Astrocyte (in vitro differentiated cells and primary cell): Measurements from ENCODE around the gene HAL. TPM values are rescaled to one million over a fixed set of nuclear protein-coding genes. Genes with fewer than 3 reads are reported as not detected.

Experiments
- DNase-seq: peaks from one replicate; pipeline ENCODE4 v3.0.0-alpha.2; 2010; ENCODE audit warnings: low read depth
- FAIRE-seq: peaks from 2 replicates; lab custom pipeline; 2011; peaks lifted over from hg19 to GRCh38; lab: Jason Lieb, UNC
- H2AFZ ChIP-seq: 2 replicates; pipeline ENCODE4 v1.6.0; 2012; ENCODE audit warnings: low read depth, low read length, inconsistent platforms
- H3K27ac ChIP-seq: 2 replicates; pipeline ENCODE4 v1.5.1; 2011; ENCODE audit warnings: low read depth, low read length, inconsistent platforms
- H3K27me3 ChIP-seq: 2 replicates; pipeline ENCODE4 v1.6.0; 2011; ENCODE audit warnings: low read length, inconsistent platforms; ENCODE audit not compliant: insufficient read depth
- H3K36me3 ChIP-seq: 2 replicates; pipeline ENCODE4 v1.5.1; 2011; ENCODE audit warnings: low read length, inconsistent platforms; ENCODE audit not compliant: insufficient read depth
- H3K4me1 ChIP-seq: 2 replicates; pipeline ENCODE4 v1.5.1; 2011; ENCODE audit warnings: low read length, inconsistent platforms; ENCODE audit not compliant: insufficient read depth
- H3K4me2 ChIP-seq: 2 replicates; pipeline ENCODE4 v1.6.0; 2012; ENCODE audit warnings: low read length, inconsistent platforms
- H3K4me3 ChIP-seq: 2 replicates; pipeline ENCODE4 v1.5.1; 2011; ENCODE audit warnings: low read depth, mild to moderate bottlenecking, low read length, inconsistent platforms; ENCODE audit not compliant: insufficient read depth
- H3K79me2 ChIP-seq: 2 replicates; pipeline ENCODE4 v1.6.0; 2012; ENCODE audit warnings: mild to moderate bottlenecking, low read length, inconsistent platforms; ENCODE audit not compliant: insufficient read depth
- H3K9ac ChIP-seq: 2 replicates; pipeline ENCODE4 v1.6.0; 2012; ENCODE audit warnings: mild to moderate bottlenecking, low read length, inconsistent platforms
- H3K9me3 ChIP-seq: 2 replicates; pipeline ENCODE4 v1.5.1; 2012; ENCODE audit warnings: low read depth, mild to moderate bottlenecking, low read length, inconsistent platforms; ENCODE audit not compliant: insufficient read depth
- H4K20me1 ChIP-seq: 2 replicates; pipeline ENCODE4 v1.6.0; 2012; ENCODE audit warnings: low read length, inconsistent platforms; ENCODE audit not compliant: insufficient read depth
- H3K27ac Mint-ChIP-seq: one replicate; pipeline ENCODE4 v1.8.0; 2021; ENCODE audit warnings: mild to moderate bottlenecking, mixed read lengths; ENCODE audit not compliant: unreplicated experiment
- H3K27me3 Mint-ChIP-seq: one replicate; pipeline ENCODE4 v1.8.0; 2021; ENCODE audit warnings: low read depth, mixed read lengths; ENCODE audit not compliant: unreplicated experiment
- H3K36me3 Mint-ChIP-seq: one replicate; pipeline ENCODE4 v1.8.0; 2021; ENCODE audit warnings: low read depth, mixed read lengths; ENCODE audit not compliant: unreplicated experiment
- H3K4me1 Mint-ChIP-seq: one replicate; pipeline ENCODE4 v1.8.0; 2021; ENCODE audit warnings: low read depth, mixed read lengths; ENCODE audit not compliant: unreplicated experiment
- H3K4me3 Mint-ChIP-seq: one replicate; pipeline ENCODE4 v1.8.0; 2021; ENCODE audit warnings: mild to moderate bottlenecking, moderate library complexity, mixed read lengths; ENCODE audit not compliant: unreplicated experiment
- H3K9me3 Mint-ChIP-seq: one replicate; pipeline ENCODE4 v1.8.0; 2021; ENCODE audit warnings: mild to moderate bottlenecking, mixed read lengths; ENCODE audit not compliant: unreplicated experiment
- EZH2 ChIP-seq: IDR thresholded peaks from 2 replicates; pipeline ENCODE4 v1.6.1; 2012; ENCODE audit warnings: mild to moderate bottlenecking, low read length, inconsistent platforms; ENCODE audit not compliant: insufficient read depth
- total RNA-seq: library from RNA; stranded (reverse); gene quantifications from 2 replicates; pipeline ENCODE4 v1.2.1, GENCODE V29; 2021
- TF ChIP-seq, protein P1 (sequence below): IDR thresholded peaks from 2 replicates; pipeline ENCODE4 v1.5.1; 2011; ENCODE audit warnings: low read depth, mild to moderate bottlenecking, inconsistent platforms, low read length, moderate library complexity; ENCODE audit not compliant: insufficient read depth

The HAL gene
- total RNA-seq, 1 donor from 2014 or later, result 0.20 TPM

GRCh38 chr12:95980437-95980836 lies 15.7 kb downstream of the HAL start:
- peaks cover 2% of the 10 kb centered on the region for H3K9me3 ChIP-seq
- H3K27me3 ChIP-seq, result no peaks in the 10 kb centered on the region
- no peaks in the 10 kb centered on the region for H3K4me1 ChIP-seq
- no peaks in the 10 kb centered on the region for H3K27me3 Mint-ChIP-seq
- no peak overlapping the region for H2AFZ ChIP-seq
- no peak overlapping the region for H3K4me3 ChIP-seq
- TF ChIP-seq, protein P1, sequence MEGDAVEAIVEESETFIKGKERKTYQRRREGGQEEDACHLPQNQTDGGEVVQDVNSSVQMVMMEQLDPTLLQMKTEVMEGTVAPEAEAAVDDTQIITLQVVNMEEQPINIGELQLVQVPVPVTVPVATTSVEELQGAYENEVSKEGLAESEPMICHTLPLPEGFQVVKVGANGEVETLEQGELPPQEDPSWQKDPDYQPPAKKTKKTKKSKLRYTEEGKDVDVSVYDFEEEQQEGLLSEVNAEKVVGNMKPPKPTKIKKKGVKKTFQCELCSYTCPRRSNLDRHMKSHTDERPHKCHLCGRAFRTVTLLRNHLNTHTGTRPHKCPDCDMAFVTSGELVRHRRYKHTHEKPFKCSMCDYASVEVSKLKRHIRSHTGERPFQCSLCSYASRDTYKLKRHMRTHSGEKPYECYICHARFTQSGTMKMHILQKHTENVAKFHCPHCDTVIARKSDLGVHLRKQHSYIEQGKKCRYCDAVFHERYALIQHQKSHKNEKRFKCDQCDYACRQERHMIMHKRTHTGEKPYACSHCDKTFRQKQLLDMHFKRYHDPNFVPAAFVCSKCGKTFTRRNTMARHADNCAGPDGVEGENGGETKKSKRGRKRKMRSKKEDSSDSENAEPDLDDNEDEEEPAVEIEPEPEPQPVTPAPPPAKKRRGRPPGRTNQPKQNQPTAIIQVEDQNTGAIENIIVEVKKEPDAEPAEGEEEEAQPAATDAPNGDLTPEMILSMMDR, result no peak
- TF ChIP-seq EZH2, result no peak
- peaks cover 7% of the 10 kb centered on the region for H3K4me1 Mint-ChIP-seq
- no peaks in the 10 kb centered on the region for H3K79me2 ChIP-seq
- no peak overlapping the region for H3K27ac Mint-ChIP-seq
- no peak overlapping the region for H3K4me3 Mint-ChIP-seq
- no peaks in the 10 kb centered on the region for H3K36me3 ChIP-seq
- no peak overlapping the region for H3K4me2 ChIP-seq
- no peaks in the 10 kb centered on the region for H4K20me1 ChIP-seq
- FAIRE-seq, result no peak
- no peak overlapping the region for H3K27ac ChIP-seq
- H3K9ac ChIP-seq, result no peak overlapping the region
- DNase-seq, result no peak
- H3K9me3 Mint-ChIP-seq, result peaks cover 3% of the 10 kb centered on the region
- peaks cover 2% of the 10 kb centered on the region for H3K36me3 Mint-ChIP-seq

DNA sequence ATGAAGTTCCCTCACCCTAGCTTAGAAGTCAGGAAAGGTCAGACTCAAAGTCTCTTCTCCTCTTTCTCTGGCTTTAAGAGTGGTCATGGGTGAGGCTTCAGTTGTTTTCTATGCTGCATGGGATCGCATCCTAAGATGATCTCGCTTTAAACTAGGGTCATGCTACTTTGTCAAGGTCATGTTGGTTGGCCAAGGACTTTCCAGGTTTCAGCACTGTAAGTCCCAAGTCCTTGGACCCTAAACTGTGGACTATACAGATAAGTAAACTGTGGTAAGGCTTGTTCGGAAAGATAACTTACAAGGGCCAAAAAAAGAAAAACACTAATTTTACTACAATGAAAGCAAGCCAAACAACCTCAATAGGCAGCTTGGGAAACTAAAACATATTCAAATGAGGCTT lies 17.4 kb downstream of the HAL start:
- peaks cover 3% of the 10 kb centered on the region for H3K27me3 ChIP-seq
- peaks cover 2% of the 10 kb centered on the region for H3K9me3 ChIP-seq
- DNase-seq (no peak), FAIRE-seq (no peak)
- no peak overlapping the region for H3K4me3 ChIP-seq
- no peak overlapping the region for H2AFZ ChIP-seq
- no peak overlapping the region for H3K27ac ChIP-seq
- Mint-ChIP-seq H3K27ac (no peak overlapping the region), H3K4me1 (peaks cover 7% of the 10 kb centered on the region), H3K36me3 (peaks cover 2% of the 10 kb centered on the region), H3K4me3 (no peak overlapping the region), H3K9me3 (peaks cover 3% of the 10 kb centered on the region), H3K27me3 (no peaks in the 10 kb centered on the region)
- no peaks in the 10 kb centered on the region for H3K36me3 ChIP-seq
- H3K4me2 ChIP-seq, result no peak overlapping the region
- no peak overlapping the region for H3K9ac ChIP-seq
- TF ChIP-seq, protein P1, result no peak
- no peak for TF ChIP-seq EZH2
- H3K79me2 ChIP-seq, result no peaks in the 10 kb centered on the region
- no peaks in the 10 kb centered on the region for H3K4me1 ChIP-seq
- H4K20me1 ChIP-seq, result no peaks in the 10 kb centered on the region

DNA sequence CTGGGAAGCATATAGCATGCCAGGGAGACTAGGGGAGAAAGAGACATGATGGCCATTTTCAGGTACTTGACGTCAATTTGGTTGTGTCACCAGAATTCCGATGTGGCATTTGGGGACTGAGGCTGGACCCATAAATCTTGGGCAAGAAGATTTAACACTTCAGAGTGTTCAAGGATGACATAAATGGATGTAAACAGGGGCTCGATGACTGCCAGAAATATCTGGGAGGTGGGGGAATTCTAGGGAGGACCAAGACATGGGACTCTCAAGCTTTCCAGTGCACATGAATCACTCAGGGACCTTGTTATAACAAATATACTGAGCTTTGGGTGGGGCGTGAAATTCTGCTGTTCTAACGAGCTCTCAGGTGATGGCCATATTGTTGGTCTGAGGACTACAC lies 17.8 kb downstream of the HAL start:
- H3K36me3 Mint-ChIP-seq, result peaks cover 2% of the 10 kb centered on the region
- no peaks in the 10 kb centered on the region for H3K4me1 ChIP-seq
- DNase-seq, result no peak
- no peak overlapping the region for H3K4me3 ChIP-seq
- no peak overlapping the region for H3K27ac Mint-ChIP-seq
- H3K9me3 ChIP-seq, result peaks cover 2% of the 10 kb centered on the region
- no peak overlapping the region for H3K9ac ChIP-seq
- no peak overlapping the region for H3K27ac ChIP-seq
- no peak overlapping the region for H2AFZ ChIP-seq
- no peaks in the 10 kb centered on the region for H4K20me1 ChIP-seq
- peaks cover 3% of the 10 kb centered on the region for H3K9me3 Mint-ChIP-seq
- H3K79me2 ChIP-seq, result no peaks in the 10 kb centered on the region
- H3K4me3 Mint-ChIP-seq, result no peak overlapping the region
- H3K4me1 Mint-ChIP-seq, result peaks cover 7% of the 10 kb centered on the region
- no peak for TF ChIP-seq EZH2
- TF ChIP-seq, protein P1, result no peak
- H3K36me3 ChIP-seq, result no peaks in the 10 kb centered on the region
- no peak for FAIRE-seq
- H3K27me3 ChIP-seq, result peaks cover 3% of the 10 kb centered on the region
- no peak overlapping the region for H3K4me2 ChIP-seq
- no peaks in the 10 kb centered on the region for H3K27me3 Mint-ChIP-seq
